ENCODE data around the gene PSMB5. TPM values are rescaled to one million over a fixed set of nuclear protein-coding genes. Genes with fewer than 3 reads are reported as not detected.

The PSMB5 gene
- total RNA-seq, 1 donor from 2014 or later, result 215 TPM

DNA sequence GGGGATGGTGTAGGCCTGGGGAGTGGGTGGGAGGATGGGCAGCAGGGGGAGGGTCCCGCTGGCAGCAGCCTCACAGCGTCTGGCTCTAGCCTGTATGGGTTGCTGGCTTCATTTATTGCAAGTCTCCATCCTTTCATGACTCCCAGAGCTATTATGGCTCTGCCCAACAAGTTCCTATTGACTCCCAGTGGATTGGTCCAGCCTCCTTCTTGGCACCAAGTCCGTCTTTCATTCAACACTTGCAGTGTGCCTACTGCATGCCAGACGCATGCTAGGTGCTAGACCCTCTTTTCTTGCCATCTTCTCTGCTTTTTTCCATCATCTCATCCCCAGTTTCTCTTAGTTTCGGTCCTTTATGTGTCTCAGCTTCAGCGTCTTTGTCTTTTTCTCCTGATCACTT, 8.4 kb upstream of the PSMB5 start:
- Mint-ChIP-seq H3K4me1 (peaks cover 4% of the 10 kb centered on the region), H3K27me3 (ENCODE audit: low read depth) (no peaks in the 10 kb centered on the region), H3K9me3 (no peaks in the 10 kb centered on the region), H3K4me3 (no peak overlapping the region), H3K36me3 (ENCODE audit: low read depth) (peaks cover 4% of the 10 kb centered on the region), H3K27ac (ENCODE audit: unreplicated experiment) (no peak overlapping the region)
- TF ChIP-seq, protein P1, sequence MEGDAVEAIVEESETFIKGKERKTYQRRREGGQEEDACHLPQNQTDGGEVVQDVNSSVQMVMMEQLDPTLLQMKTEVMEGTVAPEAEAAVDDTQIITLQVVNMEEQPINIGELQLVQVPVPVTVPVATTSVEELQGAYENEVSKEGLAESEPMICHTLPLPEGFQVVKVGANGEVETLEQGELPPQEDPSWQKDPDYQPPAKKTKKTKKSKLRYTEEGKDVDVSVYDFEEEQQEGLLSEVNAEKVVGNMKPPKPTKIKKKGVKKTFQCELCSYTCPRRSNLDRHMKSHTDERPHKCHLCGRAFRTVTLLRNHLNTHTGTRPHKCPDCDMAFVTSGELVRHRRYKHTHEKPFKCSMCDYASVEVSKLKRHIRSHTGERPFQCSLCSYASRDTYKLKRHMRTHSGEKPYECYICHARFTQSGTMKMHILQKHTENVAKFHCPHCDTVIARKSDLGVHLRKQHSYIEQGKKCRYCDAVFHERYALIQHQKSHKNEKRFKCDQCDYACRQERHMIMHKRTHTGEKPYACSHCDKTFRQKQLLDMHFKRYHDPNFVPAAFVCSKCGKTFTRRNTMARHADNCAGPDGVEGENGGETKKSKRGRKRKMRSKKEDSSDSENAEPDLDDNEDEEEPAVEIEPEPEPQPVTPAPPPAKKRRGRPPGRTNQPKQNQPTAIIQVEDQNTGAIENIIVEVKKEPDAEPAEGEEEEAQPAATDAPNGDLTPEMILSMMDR (conservative IDR thresholded peaks at IDR 0.05), result no peak
- no peak for DNase-seq (ENCODE audit: low read depth, low spot score)

DNA sequence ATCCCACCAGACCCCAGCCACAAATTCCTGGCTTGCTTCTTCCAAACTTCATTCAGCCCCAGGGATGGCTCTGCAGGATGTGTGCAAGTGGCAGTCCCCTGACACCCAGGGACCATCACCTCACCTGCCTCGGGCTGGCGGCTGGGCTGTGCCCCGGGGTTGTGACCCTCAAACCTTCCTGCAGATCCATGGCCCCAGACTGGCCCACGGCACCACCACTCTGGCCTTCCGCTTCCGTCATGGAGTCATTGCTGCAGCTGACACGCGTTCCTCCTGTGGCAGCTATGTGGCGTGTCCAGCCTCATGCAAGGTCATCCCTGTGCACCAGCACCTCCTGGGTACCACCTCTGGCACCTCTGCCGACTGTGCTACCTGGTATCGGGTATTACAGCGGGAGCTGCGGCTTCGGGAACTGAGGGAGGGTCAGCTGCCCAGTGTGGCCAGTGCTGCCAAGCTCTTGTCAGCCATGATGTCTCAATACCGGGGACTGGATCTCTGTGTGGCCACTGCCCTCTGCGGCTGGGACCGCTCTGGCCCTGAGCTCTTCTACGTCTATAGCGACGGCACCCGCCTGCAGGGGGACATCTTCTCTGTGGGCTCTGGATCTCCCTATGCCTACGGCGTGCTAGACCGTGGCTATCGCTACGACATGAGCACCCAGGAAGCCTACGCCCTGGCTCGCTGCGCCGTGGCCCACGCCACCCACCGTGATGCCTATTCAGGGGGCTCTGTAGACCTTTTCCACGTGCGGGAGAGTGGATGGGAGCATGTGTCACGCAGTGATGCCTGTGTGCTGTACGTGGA, 7.7 kb upstream of the PSMB5 start, which contains the start of gene PSMB11:
TSS of gene PSMB11 (plus strand) at position 51 of the 804 bp plus-strand sequence. CDS start at position 65, 14 bp downstream.
- Mint-ChIP-seq H3K9me3 (no peaks in the 10 kb centered on the region), H3K4me1 (peaks cover 4% of the 10 kb centered on the region), H3K27ac (ENCODE audit: unreplicated experiment) (peak within 1 kb of the TSS; percentile 27), H3K36me3 (ENCODE audit: low read depth) (peaks cover 2% of the 10 kb centered on the region), H3K4me3 (no peak within 1 kb of the TSS), H3K27me3 (ENCODE audit: low read depth) (no peaks in the 10 kb centered on the region)
- no peak for DNase-seq (ENCODE audit: low read depth, low spot score)
- TF ChIP-seq, protein P1 (conservative IDR thresholded peaks at IDR 0.05), result no peak

DNA sequence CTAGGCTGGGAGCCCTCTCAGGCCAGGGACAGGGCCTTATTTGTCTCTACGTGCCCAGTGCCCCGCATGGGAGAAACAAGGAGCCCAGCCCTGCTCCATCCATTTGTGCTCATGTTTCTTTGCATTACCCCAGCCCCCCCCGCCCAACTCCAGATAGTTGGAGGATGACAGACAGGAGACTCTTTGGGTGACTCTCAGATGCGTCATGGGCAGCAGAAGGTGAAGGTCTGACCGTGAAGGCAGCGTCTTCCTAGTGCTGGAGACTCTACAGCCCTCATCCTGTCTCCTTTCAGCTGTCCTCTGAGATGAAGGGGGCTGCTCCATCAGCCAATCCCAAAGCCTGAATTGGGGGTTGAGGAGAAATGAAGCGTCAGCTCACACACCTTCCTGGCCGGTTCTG, 7.0 kb upstream of the PSMB5 start:
- TF ChIP-seq, protein P1 (conservative IDR thresholded peaks at IDR 0.05), result no peak
- no peaks in the 10 kb centered on the region for H3K9me3 Mint-ChIP-seq

DNA sequence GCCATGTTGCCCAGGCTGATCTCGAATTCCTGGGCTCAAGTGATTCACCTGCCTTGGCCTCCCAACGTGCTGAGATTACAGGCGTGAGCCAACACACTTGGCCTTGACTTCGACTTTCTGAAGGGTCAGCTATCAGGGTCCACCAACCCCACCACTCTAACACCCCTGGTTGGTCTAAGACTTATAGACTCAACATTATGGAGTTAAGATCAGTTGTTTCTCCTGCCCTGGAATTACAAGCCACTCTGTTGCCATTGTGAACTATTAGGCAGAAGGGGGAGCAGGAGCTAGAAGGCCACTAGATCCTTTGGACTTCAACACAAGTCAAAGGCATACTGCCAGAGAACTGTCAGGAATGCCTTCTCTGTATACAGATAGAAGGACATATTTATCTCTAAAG, 5.4 kb upstream of the PSMB5 start:
- H3K27me3 Mint-ChIP-seq (ENCODE audit: low read depth), result no peaks in the 10 kb centered on the region
- no peak for DNase-seq (ENCODE audit: low read depth, low spot score)
- H3K4me3 Mint-ChIP-seq, result no peak overlapping the region
- H3K4me1 Mint-ChIP-seq, result peaks cover 12% of the 10 kb centered on the region
- no peaks in the 10 kb centered on the region for H3K9me3 Mint-ChIP-seq
- H3K36me3 Mint-ChIP-seq (ENCODE audit: low read depth), result no peaks in the 10 kb centered on the region
- H3K27ac Mint-ChIP-seq (ENCODE audit: unreplicated experiment), result peak overlapping the region; percentile 57
- TF ChIP-seq, protein P1 (conservative IDR thresholded peaks at IDR 0.05), result no peak

More for the DNA sequence above, 7.0 kb upstream of the PSMB5 start:
- Mint-ChIP-seq H3K27ac (ENCODE audit: unreplicated experiment) (no peak overlapping the region), H3K36me3 (ENCODE audit: low read depth) (no peaks in the 10 kb centered on the region), H3K27me3 (ENCODE audit: low read depth) (no peaks in the 10 kb centered on the region), H3K4me1 (peaks cover 4% of the 10 kb centered on the region), H3K4me3 (no peak overlapping the region)
- no peak for DNase-seq (ENCODE audit: low read depth, low spot score)

DNA sequence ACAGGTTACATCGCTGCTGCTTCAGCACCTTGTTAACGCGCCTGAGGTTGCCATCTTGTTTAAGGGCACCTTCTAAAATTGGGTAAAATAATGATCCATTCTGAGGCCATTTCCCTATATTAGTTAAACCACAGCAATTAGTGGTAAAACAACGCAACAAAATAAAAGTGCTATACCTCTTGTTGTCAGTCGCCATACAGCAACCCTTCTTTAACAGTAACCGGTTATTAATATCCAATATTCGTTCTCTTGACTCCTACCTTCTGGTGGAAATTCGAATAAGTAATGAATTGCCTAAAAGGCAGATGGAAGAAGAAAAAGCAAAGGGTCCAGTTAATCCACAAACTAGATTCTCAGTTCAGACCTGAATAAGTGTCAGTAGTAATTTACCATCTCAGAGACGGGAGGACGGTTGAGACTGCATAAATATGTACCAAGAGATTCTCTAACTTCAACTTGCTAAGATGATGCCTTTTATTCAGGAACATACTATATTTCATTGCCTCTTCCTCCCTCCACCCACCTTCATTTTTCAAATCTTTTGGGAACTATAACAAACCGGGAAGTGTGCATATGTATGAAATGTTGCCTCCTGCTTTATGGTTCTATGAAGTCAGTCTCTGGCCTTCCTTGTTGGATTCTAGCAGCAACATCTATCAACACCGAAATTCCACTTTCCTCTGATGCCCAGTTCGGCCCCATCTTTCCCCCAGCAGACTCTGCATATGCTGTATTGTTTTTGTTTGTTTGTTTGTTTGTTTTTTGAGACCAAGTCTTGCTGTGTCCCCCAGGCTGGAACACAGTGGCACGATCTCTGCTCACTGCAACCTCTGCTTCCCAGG, 824 bp upstream of the PSMB5 start:
- Mint-ChIP-seq H3K36me3 (ENCODE audit: low read depth) (peaks cover 10% of the 10 kb centered on the region), H3K4me1 (peaks cover 25% of the 10 kb centered on the region), H3K27ac (ENCODE audit: unreplicated experiment) (peak overlapping the region; percentile 76), H3K9me3 (no peaks in the 10 kb centered on the region), H3K27me3 (ENCODE audit: low read depth) (no peaks in the 10 kb centered on the region), H3K4me3 (peak overlapping the region; percentile 84)
- DNase-seq (ENCODE audit: low read depth, low spot score), result no peak
- TF ChIP-seq, protein P1 (conservative IDR thresholded peaks at IDR 0.05), result no peak

Data from neural crest cell (in vitro differentiated cells).